GM18498 (cell line): ENCODE results near the gene GLYATL3.
A peak's percentile ranks its signal among the peaks of the same experiment; 100 is the strongest.

Experiments used
- ATAC-seq: cut with Tn5 transposase; IDR thresholded peaks from one replicate; pipeline ENCODE4 v1.9.1; 2021; ENCODE audit warnings: mild to moderate bottlenecking, moderate library complexity; ENCODE audit not compliant: unreplicated experiment

The GLYATL3 gene

GRCh38 chr6:49543087-49543858 lies 43.5 kb downstream of the GLYATL3 start:
- ATAC-seq = no peak

DNA sequence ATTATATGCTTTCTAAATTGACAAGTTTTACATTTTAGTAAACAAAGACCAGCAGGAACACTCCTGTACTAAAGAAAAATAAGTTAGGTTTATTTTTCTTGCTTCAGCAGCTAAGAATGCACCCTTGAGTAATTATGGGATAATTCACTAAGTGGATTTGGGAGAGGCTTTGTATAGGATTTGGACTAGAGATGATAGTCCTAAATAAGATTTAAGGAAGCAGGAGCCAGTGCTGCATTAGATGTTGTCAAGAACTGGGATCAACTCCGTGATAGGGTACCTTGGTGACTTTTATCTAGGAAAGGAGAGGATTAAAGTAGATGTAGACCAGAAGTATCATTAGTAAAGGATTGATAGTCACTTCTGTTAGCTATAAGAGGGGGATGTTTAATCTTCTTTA lies 46.6 kb downstream of the GLYATL3 start:
- no peak for ATAC-seq

- no peak for ATAC-seq
These were observed 49.0 kb downstream of the GLYATL3 start for GRCh38 chr6:49548613-49549304.

- no peak for ATAC-seq
These were observed 50.2 kb downstream of the GLYATL3 start for GRCh38 chr6:49549691-49550491.

DNA sequence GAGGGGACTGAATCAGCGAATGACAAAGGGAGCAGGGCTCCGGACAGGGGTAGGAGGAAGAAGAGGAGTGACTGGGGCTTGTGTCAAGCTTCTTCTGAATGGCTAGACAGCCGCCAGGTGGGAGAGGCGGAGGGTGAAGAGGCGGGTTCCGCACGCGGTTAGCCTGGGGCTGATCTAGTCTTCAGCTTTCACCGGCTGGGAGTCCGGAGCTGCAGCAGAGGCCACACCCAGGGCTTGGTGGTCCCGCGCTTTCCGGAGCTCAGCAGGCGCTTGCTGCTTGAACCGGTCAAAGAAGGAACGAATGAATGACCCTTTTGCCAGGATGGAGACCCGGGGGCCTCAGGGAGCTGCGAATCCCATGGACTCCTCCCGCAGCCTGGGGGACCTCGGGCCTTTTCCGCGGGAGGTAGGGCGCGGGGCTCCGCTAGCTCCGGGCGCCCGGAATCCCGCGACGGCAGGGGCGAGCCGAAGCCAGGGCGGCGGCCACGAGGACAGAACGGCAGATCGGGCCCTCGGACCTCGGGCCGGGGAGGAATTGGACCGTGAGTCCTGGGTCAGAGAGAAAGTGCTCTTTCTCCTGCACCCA lies 50.9 kb downstream of the GLYATL3 start, which contains the start of gene C6orf141:
TSS of gene C6orf141 (plus strand) at position 177 of the 586 bp plus-strand sequence. CDS start at position 302, 125 bp downstream.
- ATAC-seq = peak; percentile 77

GRCh38 chr6:49551078-49551865 lies 51.5 kb downstream of the GLYATL3 start:
- ATAC-seq = peak; percentile 40

GRCh38 chr6:49551866-49552129 lies 52.1 kb downstream of the GLYATL3 start:
- peak; percentile 54 for ATAC-seq

DNA sequence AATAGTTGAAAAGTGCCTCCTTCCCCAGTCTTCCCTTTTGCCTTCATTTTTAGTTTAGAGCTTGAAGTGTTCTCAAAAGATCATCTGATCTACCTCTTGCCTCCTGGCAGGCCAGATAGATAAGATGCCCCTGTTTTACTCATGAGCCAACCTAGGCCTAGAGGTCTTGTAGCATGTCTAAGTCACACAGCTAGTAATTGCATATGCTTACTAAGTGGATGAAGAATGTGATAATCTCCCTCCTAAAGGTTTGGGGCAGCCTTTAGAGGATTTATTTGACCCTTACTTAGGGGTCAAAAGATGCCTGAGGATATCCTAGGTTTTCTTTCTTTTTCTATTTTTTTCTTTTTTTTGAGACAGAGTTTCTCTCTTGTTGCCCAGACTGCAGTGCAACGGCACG lies 52.9 kb downstream of the GLYATL3 start:
- no peak for ATAC-seq

GRCh38 chr6:49553384-49553783 lies 53.7 kb downstream of the GLYATL3 start:
- no peak for ATAC-seq

- ATAC-seq = no peak
These were observed 56.2 kb downstream of the GLYATL3 start for GRCh38 chr6:49555951-49556350.

- ATAC-seq = no peak
These were observed 56.7 kb downstream of the GLYATL3 start for GRCh38 chr6:49556429-49556837.

DNA sequence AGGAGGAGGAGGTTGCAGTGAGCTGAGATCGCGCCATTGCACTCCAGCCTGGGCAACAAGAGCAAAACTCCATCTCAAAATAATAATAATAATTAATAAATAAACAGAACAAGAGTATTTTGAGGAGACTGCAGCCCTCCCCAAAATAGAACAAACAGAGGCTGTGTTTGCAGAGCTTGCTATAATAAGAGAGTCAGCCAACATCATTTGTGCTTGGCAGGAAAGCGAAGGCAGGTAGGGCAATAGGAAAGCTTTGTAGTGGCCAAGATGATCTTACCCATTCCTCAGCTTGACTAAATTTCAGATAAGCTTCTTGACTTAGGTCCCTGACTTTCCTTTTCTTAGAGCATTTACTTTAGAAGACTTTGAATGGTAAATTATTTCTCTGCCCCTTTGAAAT lies 57.5 kb downstream of the GLYATL3 start:
- ATAC-seq = no peak

GRCh38 chr6:49558238-49558637 lies 58.5 kb downstream of the GLYATL3 start:
- ATAC-seq = no peak

GRCh38 chr6:49563006-49563886 lies 63.5 kb downstream of the GLYATL3 start:
- ATAC-seq = no peak

DNA sequence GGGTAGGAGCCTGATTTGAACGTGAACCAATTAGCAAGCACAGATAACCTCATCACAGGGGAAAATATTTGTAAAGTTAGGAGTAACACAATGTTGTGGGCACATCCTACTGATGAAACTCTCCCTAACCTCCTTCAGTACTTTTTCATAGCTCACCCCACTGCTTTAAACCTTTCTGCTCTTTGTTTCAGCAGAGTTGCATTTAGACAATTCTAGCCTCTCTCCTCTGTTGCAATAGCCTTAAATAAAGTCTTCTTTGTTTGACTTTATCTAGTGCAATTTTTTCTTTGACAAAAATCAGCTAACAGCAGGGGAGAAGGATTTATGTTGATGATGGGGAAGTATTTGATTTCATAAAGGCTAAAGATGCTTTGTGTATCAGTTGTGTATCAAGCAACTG lies 64.8 kb downstream of the GLYATL3 start:
- no peak for ATAC-seq

- no peak for ATAC-seq
These were observed 65.5 kb downstream of the GLYATL3 start for GRCh38 chr6:49565261-49565660.

GRCh38 chr6:49565855-49566254 lies 66.1 kb downstream of the GLYATL3 start:
- ATAC-seq = no peak

GRCh38 chr6:49570474-49571079 lies 70.9 kb downstream of the GLYATL3 start:
- ATAC-seq = no peak

GRCh38 chr6:49576618-49577017 lies 76.9 kb downstream of the GLYATL3 start:
- ATAC-seq = no peak
